Cardiac fibroblast (primary cell): ENCODE data around the gene SPACA6.

Experiments used
- DNase-seq, 2 donors: peaks; one replicate each; pipeline versions ENCODE4 v3.0.0 to v3.0.0-alpha.2; 2010; ENCODE audit warnings: low read depth in 2 of 2
- H3K4me3 ChIP-seq, 2 donors: replicated peaks in 1 of 2; 1 replicate in 1 of 2; 2 replicates in 1 of 2; pipeline ENCODE4 v1.5.1; 2011; ENCODE audit warnings: low read depth in 2 of 2, low read length in 2 of 2, mild to moderate bottlenecking in 2 of 2, moderate library complexity in 1 of 2
- TF ChIP-seq, protein P1 (sequence below): IDR thresholded peaks from one replicate; pipeline ENCODE4 v1.5.1; 2011; ENCODE audit warnings: low read depth, mild to moderate bottlenecking, low read length, inconsistent platforms

SPACA6 gene

DNA sequence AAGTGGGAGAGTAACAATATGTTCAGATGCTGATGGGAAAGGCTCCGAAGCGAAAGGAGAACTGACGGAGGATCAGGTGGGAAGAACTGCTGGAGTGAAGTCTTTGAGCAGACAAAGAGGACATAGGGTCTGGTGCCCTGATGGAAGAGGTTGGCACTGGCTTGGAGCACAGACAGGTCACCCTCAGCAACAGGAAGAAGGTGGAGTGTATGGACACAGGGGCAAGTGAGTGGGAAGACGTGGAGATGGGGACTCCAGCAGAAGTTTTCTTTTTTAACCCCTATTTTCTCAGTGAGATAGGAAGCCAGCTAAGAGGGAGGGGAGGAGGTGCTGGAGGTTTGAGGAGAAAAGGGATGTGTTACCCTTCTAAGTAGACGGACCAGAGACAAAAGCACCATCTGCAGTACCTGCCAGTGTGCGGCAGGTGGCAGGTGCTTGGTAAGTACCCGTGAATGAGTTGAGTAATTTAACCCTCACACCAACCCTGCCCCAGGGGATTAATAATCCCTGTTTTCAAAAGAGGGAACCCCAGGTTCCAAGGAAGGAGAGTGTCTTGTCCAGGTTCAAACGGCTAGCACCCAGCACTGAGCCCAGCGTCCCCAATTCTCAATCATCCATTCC lies 19.4 kb downstream of the SPACA6 start:
- TF ChIP-seq, protein P1, sequence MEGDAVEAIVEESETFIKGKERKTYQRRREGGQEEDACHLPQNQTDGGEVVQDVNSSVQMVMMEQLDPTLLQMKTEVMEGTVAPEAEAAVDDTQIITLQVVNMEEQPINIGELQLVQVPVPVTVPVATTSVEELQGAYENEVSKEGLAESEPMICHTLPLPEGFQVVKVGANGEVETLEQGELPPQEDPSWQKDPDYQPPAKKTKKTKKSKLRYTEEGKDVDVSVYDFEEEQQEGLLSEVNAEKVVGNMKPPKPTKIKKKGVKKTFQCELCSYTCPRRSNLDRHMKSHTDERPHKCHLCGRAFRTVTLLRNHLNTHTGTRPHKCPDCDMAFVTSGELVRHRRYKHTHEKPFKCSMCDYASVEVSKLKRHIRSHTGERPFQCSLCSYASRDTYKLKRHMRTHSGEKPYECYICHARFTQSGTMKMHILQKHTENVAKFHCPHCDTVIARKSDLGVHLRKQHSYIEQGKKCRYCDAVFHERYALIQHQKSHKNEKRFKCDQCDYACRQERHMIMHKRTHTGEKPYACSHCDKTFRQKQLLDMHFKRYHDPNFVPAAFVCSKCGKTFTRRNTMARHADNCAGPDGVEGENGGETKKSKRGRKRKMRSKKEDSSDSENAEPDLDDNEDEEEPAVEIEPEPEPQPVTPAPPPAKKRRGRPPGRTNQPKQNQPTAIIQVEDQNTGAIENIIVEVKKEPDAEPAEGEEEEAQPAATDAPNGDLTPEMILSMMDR: peak; percentile 55

DNA sequence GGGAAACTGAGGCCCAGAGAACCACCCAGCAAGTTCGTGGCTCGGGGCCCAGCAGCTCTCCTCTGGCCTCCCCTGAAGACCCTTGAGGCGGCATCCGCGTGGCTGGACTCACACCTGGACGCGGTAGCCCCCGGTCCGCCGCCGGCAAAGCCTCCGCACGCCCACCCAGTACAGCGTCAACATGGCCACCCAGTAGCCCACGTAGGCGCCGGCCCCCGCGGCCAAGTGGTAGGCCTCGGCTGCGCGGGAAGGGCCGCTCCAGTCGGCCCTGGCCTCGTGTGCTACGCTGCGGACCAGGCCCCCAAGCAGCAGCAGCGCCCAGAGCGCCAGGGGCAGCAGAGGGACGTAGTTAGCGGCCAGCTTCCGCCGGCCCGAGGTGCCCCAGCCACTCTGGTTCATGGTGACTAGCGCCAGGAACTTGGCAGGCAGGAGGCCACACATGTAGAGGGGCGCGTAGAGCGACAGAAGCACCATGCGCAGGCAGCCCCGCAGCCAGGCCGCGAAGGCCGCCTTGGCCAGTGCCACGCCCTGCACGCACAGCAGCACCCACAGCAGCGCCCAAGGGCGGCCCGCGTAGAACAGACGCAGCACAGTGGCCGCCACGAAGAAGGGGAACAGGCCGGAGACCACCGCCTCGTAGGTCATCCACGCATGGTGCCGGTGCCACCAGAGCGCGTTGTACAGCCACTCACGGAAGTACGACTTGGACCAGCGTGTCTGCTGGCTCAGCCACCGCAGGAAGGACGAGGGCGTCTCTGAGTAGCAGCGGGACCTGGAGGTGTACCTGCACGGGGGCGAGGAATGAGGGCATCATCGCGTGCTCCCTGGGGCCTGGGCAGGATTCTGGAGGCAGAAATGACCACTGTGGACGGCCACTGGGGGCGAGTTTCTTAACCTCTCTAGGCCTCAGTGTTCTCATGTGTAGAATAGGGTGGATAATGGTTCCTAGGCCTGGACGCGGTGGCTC lies 20.5 kb downstream of the SPACA6 start:
- TF ChIP-seq, protein P1: no peak
- no peak for DNase-seq
- no peak overlapping the region for H3K4me3 ChIP-seq

More for the DNA sequence above, 19.4 kb downstream of the SPACA6 start:
- H3K4me3 ChIP-seq: no peak overlapping the region
- DNase-seq: peak; percentile 65 to 67

DNA sequence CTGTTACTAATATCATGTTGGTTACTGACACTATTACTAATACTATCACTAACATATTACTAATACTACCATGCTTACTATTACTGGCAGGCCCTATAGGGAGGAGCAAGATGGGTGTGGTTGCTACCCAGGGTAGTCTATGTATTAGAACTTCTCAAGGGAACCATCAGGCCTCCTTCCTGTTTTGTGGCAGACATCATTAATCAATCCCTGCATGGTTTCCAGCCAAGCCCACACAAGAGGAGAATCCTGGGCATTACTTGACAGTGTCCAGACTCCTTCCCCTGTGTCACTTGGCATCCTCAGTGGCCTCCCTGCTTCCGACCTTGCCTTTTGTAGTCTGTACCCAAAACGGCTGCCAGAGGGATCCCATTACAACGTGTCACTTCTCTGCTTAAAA lies 21.7 kb downstream of the SPACA6 start:
- DNase-seq: peak; percentile 59 to 79
- no peak overlapping the region for H3K4me3 ChIP-seq
- TF ChIP-seq, protein P1: no peak

DNA sequence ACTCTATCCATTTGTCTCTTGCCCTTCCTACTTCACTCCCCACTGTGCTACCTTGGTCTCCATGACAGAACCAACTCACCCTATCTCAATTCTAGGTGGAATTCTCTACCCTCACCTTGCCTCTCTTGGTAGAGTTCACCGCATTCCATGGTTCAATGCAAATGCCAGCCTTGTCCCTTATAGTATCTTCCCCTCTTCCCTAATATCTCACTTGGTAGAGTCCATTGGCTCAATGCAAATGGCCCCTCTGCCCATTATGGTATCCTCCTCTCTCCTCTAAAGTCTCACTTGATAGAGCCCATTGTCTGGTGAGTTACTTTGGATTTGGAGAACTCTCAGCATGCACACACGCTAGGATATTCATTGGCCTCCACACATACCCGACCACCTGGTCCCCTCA lies 22.7 kb downstream of the SPACA6 start:
- no peak overlapping the region for H3K4me3 ChIP-seq
- TF ChIP-seq, protein P1: no peak
- DNase-seq: no peak

DNA sequence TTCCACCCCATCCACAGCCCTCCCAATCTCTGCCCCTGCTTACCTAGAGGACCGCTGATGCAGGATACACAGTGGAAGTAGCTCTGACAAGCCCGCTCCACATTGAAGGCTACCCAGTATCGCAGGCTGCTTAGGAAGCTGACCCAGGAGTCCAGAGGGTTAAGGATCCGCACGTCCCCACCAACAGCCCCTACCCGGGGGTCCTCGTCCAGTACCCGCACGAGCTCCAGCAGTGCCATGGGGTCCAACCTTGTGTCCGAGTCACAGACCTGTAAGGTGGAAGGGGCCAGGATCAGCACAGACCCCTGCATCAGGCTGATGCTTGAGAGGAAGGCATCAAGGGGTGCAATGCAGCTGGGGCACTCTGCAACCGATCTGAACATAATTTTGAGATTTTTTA lies 23.8 kb downstream of the SPACA6 start:
- H3K4me3 ChIP-seq: no peak overlapping the region
- TF ChIP-seq, protein P1: no peak
- DNase-seq: no peak

DNA sequence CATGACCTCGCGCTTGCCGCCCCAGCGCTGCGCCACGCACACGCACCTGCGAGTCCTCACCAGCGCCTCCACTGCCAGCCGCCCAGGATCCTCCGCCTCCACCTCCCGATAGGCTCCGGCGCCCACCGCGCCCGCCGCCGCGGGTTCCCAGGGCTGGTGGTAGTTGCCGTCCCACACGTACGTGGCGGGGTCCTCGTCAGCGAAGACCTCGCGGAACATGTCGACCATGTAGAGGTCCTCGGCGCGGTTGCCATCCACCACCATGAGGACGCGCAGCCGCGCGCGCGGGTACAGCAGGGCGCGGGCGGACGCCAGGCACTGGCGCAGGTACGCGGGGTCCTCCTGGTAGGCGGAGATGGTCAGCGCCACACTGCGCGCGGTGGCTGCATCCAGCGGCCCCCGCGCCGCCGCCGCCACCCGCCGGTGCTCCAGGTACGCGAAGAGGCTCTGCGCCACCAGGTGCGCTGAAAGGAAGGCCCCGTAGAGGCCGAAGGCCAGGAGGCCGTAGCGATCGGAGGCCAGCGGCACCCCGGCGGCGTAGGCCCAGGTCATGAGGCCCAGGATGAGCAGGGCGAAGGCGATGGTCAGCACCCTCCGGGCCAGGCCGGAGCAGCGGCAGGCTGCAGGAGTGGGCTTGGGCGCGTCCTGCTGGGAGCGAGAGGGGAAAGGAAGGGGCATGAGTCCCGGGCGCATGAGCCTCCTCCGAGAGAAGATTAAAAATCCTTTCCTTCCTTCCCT lies 26.3 kb downstream of the SPACA6 start:
- DNase-seq: no peak
- H3K4me3 ChIP-seq: peak overlapping the region; percentile 32 to 64
- TF ChIP-seq, protein P1: no peak
